Fibroblast of skin of right biceps (primary cell): Measurements from ENCODE around the gene TK2.
"Not testable (repeated sequence)": the region's sequence is repeated elsewhere in the genome, so short reads cannot be mapped to it uniquely, and the experiment has no call there.

ENCODE experiments used
- DNase-seq: peaks from one replicate; pipeline ENCODE4 v3.0.0-alpha.2; 2013

The TK2 gene

DNA sequence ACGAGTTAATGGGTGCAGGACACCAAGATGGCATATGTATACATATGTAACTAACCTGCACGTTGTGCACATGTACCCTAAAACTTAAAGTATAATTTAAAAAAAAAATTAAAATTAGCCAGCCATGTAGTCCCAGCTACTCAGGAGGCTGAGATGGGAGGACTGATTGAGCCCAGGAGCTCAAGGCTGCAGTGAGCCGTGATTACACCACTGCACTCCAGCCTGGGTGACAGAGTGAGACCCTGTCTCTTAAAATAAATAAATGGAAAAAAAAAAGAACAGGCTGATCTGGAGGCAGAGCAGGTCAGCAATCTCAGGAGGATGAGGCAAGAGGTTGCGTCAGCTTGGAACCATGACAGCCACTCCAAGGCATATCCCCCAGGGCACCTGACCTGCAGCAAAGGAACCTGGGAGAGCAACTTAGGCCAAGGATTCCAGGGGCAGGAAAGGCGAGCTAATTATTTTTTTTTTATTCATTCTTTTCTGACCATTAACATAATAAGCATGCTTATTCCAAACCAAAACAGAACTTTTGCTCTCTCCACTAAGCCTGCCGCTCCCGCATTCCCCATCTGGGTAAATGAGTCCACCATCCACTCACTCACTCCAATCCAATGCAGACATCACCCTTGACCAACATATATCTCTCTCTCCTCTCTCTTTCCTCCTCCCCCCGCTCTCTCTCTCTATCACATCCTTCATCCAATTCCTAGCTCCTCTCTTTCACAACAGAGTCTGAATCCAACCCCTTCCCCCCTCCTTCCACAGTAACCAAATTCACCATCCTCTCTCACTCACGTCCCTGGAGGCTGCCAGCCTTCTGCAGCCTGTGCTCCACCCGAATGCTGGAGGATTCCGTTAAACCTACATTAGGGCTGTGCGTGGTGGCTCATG lies 47.7 kb downstream of the TK2 start:
- DNase-seq = peak; percentile 35

DNA sequence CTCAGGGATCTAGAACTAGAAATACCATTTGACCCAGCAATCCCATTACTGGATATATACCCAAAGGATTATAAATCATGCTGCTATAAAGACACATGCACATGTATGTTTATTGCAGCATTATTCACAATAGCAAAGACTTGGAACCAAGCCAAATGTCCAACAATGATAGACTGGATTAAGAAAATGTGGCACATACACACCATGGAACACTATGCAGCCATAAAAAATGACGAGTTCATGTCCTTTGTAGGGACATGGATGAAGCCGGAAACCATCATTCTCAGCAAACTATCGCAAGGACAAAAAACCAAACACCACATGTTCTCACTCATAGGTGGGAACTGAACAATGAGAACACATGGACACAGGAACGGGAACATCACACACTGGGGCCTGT lies 48.4 kb downstream of the TK2 start:
- DNase-seq = not testable (repeated sequence)

DNA sequence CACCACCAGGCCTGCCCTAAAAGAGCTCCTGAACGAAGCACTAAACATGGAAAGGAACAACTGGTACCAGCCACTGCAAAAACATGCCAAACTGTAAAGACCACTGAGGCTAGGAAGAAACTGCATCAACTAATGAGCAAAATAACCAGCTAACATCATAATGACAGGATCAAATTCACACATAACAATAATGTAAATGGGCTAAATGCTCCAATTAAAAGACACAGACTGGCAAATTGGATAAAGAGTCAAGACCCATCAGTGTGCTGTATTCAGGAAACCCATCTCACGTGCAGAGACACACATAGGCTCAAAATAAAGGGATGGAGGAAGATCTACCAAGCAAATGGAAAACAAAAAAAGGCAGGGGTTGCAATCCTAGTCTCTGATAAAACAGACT lies 52.0 kb downstream of the TK2 start:
- not testable (repeated sequence) for DNase-seq

DNA sequence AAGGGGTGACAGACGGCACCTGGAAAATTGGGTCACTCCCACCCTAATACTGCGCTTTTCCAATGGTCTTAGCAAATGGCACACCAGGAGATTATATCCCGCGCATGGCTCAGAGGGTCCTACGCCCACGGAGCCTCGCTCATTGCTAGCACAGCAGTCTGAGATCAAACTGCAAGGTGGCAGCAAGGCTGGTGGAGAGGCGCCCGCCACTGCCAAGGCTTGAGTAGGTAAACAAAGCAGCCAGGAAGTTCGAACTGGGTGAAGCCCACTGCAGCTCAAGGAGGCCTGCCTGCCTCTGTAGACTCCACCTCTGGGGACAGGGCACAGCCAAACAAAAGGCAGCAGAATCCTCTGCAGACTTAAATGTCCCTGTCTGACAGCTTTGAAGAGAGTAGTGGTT lies 53.7 kb downstream of the TK2 start:
- not testable (repeated sequence) for DNase-seq

DNA sequence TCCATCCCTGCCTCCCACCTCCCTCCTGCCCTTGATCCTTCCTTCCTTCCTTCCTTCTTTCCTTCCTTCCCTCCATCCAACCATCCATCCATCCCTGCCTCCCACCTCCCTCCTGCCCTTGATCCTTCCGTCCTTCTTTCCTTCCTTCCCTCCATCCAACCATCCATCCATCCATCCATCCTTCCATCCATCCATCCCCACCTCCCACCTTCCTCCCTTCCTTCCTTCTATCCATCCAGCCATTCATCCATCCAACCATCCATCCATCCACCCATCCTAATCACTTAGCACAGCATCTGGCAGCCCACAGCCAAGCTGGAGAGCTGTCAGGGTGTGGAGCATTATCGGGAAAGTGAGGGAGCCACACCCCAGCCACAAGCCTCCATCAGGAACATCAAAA lies 54.5 kb downstream of the TK2 start:
- DNase-seq = no peak

DNA sequence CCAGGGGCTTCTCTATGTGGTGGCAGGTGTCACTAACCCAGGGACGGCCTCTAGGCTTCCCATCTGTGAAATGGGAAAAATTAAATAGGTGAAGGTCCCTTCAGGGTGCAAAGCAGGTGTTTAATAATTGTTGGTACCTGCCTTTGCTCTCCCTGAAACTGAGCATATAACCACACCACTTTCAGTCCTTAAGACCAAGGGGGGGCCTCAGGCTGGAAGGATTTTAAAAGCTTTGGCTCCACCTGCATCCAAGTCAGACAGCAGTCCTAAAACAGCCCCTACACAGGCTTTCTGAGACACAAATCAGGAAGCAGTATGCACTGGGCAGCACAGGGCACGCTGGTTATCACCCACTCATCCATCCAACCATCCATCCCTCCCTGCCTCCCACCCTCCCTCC lies 55.0 kb downstream of the TK2 start:
- DNase-seq = no peak

DNA sequence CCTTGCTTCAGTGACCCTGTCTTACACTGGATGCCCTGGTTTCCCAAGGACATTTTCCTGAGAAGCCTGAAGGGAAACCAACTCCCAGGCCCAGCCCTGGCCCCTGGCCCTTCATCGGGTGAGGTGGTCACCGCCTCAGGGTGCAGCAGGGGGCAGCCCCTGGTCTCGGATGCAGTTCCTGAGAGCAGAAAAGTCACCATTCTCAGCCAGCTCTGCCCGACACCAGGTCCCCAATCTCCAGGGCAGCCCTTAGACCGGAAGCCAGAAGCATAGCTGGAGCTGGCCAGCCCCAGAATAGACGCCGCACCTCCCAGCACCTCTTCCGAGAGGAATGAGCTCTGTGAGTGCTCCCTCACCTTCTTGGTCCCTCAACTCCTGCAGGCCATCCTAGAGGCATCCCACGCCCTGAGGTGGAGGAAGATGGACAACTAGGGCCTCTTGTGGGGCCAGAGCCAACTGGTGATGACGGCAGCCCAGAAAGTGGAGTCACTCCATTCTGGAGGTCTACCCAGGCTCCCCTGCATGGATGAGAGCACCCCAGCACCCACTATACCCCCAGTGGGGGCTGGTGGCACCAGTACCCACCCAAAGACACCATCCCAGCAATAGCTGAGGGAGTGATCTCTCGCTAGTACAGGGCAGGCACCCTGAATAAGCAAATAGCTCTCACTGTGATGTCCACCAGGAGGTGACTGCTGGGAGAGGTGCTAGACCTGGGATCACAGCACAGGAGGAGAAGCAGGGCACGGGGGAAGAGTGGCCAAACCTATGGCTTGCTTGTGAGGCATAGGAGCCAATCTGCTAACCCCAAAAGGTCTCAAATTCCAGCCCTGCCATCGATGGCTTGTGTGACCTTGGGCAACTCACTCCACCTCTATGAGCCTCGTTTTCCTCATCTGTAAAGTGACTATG lies 56.2 kb downstream of the TK2 start:
- DNase-seq = no peak

DNA sequence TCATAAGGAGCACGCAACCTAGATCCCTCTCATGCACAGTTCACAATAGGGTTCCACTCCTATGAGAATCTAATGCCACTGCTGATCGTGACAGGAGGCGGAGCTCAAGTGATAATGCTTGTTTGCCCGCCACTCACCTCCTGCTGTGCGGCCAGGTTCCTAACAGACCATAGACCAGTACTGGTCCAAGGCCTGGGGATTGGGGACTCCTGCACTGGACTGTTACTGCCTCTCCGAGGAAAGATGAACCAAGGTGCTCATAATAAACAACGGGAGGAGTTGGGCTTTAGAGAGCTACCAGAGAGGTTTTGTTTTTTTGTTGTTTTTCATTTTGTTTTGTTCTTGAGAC lies 58.2 kb downstream of the TK2 start:
- no peak for DNase-seq

DNA sequence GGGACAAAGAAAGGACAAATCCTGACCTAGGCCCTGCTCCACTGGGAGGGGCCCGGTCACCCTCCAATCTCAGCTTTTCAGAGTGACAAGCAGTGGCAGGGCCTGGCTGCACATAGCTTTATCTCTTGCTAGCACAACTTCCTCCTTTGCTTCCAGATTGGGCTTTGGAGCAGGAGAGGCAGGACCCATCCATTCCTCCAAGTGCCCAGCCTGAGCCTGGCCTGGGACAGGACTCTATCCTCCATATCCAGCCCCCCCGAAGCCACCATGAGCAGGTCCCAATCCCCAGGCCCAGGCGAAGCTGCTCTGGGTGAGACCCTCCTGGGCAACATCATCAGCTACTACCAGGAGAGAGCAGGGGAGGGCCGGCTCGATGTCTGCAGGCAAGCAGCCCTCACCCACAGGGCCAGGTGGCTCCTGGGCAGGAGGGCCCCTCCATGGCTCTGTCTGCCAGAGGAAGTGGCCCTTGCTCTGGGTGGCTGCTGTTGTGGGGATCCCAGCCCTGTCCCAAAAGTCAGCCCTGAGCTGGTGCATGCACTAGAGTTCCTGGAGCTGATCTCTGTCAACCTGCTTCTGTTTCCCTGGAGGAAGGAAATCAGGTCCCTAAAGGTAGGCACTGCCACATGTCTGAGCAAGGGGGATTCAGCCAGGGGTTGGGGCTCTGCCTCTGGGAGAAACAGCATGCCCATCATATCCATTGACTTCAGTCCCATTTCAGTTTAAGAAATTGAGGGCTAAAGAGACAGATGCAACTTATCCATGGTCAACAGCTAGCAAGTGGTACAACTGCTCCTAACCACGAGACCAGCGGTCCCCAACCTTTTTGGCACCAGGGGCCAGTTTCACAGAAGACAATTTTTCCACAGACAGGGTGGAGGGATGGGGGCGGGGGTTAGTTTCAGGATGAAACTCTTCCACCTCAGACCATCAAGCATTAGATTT lies 58.9 kb downstream of the TK2 start:
- DNase-seq = no peak

DNA sequence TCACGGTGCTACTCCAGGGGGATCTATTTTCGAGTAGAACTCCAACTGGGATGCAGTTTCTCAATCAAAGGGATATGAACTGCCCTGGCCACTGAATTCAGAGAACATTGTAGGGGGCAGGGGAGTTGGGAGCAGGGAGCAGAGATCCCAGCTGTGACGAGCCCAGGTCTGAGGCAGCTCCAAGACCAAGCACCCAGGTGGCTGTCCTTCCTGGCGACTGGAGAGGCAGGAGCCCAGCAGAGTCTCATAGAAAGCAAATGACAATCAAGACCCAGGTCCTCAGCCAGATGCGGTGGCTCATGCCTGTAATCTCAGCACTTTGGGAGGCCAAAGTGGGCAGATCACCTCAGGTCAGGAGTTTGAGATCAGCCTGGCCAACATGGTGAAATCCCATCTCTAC lies 60.1 kb downstream of the TK2 start:
- DNase-seq = no peak

DNA sequence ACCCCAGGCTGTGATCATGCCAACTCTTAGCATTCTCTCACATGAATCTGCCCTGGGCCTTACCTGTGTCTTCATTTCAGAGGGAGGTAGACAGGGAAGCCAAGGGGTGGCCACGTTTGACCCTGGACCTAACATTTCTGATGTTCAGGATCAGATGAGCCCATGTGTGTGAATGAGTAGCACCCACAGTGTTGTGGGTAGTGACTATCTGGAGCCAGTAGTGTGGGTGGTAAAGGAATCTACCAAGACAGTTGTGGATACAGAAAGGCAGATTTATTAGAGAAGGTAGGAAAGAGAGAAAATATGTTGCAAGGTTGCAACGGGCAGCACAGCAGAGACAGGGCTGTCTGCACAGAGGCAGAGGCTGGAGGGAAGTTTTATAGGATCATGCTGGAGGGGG lies 60.5 kb downstream of the TK2 start:
- no peak for DNase-seq

DNA sequence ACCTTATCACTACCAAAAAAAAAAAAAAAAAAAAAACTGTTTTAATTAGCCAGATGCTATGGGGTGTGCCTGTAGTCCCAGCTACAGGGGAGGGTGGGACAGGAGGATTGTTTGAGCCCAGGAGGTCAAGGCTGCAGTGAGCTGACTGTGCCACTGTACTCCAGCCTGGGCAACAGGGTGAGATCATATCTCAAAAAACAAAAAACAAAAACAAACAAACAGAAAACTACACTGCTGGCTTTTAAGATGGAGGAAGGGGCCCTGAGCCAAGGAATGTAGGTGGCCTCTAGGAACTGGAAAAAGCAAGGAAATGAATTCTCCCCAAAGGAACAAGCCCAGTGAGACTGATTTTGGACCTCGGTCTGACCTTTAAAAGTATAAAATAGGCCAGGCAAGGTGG lies 61.4 kb downstream of the TK2 start:
- DNase-seq = no peak

DNA sequence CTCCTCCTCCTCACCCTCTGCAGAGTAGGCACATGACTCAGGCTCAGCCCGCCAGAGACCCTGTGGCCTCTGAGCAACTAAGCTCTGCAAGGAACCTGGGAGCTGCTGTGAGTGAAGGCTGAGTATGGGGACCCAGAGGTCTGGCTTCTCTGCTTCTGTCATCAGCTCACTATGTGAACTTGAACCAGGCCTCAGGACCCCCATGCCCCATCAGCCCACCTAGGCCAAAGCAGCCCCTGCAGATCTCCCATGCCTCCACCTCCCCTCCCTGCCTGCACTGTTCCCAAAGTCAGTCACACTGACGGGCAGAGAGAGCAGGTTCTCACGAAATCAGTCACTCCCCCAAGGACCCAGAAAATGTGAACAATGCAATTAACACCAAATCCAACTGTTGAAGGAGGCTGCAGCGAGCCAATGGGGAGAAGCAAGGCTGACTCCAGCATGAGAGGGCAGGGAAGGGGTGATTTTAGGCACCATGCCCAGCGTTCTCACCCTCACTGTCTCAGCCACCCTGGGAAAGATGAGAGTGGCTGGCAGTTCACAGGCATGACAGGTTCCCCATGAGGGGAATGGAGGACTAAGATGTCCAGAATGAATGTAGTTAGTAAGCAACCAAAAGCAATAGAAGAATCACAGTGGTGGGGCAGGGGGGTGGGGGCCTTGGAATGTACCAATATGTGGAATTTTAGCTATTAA lies 62.2 kb downstream of the TK2 start:
- DNase-seq = peak; percentile 26

DNA sequence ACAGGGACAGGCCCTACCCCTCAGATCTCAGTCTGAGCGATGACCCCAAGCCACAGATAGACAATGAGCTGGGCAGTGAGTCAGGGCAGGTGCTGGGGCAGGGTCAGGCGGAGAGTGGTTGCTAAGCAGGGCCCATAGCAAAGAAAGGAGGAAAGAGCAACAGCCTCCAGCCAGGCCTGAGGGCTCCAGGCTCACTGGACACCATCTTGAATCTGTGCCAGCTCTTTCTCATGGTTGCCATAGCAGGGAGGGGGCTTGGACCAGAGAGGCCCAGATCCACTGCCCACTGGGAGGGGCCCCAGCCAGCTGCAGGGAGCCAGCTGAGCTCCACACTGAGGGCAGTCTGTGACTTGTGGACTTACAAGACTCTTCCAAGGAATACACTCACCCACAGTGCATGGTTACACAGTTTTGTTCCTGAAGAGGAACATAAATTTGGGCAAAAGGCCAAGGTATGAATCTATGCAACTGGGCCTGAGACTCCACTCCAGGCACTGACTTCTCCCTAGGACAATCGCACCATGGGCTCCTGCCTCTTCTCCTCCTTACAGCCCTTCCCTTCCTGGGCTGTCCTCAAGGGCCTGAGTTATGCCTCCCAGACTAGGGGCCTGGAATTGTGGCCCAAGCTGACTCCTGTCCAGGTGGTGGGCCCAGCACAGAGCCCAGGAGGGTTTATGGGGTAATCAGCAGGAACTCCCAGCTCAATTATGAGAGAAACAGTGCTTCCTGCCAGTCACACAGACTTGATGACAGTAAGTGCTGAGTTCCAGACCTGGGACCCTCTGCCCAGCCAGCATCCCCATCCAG lies 62.9 kb downstream of the TK2 start:
- DNase-seq = peak; percentile 69

DNA sequence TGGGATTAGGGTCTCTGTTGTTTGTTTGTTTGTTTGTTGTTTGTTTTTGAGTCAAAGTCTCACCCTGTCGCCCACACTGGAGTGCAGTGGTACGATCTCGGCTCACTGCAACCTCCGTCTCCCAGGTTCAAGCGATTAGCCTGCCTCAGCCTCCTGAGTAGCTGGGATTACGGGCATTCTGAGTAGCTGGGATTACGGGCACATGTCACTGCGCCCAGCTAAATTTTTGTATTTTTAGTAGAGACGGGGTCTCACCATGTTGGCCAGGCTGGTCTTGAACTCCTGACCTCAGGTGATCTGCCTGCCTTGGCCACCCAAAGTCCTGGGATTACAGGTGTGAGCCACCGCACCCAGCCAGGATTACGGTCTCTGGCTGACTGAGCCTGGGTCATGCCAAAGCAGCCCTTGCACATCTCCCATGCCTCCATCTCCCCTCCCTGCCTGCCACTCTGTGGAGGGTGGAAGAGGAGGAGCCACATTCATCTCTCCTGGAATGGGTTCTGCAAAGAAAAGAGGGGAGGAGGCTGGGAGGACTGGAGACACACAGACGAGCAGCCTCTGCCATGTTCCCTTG lies 63.6 kb downstream of the TK2 start:
- DNase-seq = no peak

DNA sequence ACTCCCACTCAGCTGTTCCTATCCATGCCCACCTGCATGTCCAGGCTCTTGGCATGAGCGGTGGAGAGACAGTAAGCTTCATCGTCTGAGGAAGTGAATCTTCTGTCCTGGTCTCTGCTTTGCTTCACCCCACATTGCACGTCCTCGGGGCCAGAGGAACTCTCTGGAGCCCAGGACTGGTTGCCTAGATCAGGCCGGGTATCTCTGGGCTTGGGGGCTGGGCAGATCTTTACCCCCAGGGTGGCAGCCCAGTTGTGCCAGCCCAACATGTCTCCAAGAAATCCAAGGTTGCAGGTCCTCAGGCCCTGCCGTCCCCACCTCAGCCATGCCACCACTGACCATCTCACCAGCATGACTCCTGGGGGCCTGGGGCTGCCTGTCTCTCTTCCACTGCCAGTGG lies 64.5 kb downstream of the TK2 start:
- no peak for DNase-seq

DNA sequence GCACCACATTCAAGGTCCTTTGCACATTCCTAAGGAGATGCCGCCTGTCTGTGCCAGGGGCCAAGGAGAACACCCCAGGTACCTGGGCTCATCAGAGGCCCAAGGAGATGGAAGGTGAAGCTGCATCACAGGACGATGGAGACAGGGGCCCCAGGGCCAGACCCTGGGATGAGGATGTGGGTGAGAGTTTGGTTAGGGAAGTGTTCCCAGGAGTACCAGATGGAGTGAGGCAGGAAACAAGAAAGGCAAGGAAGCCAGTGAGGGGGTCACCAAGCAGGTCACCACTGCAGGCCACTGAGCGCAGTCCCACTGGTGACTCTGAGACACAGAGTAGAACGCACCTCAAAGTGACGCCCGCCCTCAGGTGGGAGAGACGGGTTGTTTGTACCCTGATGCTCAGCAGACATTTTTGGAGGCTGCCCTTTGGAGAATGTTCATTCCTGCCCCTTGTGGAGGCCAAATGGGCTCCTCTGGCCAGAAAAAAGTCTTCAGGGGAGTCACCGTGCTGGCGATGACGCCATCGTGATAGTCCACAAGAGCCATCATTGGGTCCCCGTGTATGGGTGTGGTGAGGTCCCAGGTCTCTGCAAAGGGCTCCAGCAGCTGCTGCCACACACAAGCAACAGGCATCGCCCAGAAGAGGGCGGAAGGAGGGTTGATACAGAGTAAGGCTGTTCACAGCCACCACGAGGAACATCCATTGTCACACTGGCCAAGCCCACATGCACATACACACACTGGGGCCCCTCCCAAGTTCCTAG lies 65.3 kb downstream of the TK2 start:
- DNase-seq = no peak

DNA sequence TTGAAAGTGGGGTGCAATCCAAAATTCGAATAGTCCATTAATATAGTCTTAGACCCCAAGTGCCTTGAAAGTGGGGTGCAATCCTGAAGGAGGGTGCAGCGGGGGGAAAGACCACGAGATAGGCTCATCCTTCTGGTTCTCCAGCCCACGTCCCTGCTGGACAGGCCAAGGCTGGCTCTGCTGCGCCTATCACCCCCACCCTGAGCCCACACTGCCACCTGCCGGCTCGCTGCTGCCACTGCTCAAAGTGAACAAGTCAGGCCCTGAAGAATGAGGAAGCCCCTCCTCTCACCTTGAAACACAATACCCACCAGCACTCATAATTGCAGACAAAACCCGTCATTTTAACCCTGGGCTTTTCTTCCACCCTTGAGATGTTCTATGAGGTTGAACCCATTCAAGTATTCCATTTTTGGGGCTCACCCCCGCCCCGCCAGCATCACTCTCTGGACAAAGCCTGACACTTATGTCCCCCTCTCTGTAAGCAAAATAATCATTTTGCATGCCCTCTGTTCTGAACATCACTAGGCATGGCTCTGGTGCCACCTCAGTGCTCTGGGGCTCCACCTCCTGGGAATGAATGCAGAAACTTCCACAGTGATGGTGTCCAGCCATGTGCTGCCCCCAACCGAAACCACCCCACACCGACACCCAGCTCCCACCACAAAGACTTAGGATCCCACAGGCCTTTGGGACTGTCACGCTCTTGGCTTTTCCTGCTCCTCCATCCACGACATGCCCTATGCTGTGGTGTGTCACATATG lies 66.1 kb downstream of the TK2 start:
- peak; percentile 52 for DNase-seq

DNA sequence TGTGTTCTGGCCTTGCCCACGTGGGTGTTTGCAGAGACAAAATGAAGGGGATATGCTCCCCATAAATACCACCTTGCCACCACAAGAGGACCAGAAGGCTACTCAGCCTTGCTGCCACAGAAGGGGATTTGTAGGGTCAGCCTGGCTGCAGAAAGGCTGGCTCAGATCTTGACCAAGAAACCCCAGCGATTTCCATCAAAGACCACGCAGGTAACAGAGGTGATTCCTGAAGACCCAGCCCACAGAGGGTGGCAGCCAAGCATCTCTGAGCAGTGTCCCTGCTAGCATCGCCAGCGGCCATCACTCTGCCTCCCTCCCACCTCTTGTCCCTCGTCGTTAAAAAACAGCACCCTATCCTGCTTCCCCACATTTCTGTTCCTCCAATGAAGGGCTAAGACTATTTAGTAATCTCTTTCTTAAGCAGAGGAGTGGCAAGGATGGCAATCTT lies 68.0 kb downstream of the TK2 start:
- DNase-seq = no peak
